Epithelial cell of proximal tubule (primary cell): ENCODE measurements around the gene UCN3. TPM values are rescaled to one million over a fixed set of nuclear protein-coding genes. Genes with fewer than 3 reads are reported as not detected.

Experiments
- DNase-seq: peaks from one replicate; pipeline ENCODE4 v3.0.0-alpha.2; 2011; ENCODE audit warnings: low read depth
- H3K4me3 ChIP-seq: 2 replicates; pipeline ENCODE4 v1.5.1; 2011; ENCODE audit warnings: low read depth, mild to moderate bottlenecking, low read length
- CTCF ChIP-seq: conservative IDR thresholded peaks from 2 replicates; pipeline ENCODE4 v1.5.1; 2012; ENCODE audit warnings: low read depth, mild to moderate bottlenecking, low read length
- total RNA-seq: library from RNA; depleted of rRNA; stranded (reverse); fragments of >200 nt; gene quantifications from 2 replicates; pipeline ENCODE4 v1.2.3, GENCODE V29; 2015

UCN3 gene
- not detected in 2 replicates for total RNA-seq

DNA sequence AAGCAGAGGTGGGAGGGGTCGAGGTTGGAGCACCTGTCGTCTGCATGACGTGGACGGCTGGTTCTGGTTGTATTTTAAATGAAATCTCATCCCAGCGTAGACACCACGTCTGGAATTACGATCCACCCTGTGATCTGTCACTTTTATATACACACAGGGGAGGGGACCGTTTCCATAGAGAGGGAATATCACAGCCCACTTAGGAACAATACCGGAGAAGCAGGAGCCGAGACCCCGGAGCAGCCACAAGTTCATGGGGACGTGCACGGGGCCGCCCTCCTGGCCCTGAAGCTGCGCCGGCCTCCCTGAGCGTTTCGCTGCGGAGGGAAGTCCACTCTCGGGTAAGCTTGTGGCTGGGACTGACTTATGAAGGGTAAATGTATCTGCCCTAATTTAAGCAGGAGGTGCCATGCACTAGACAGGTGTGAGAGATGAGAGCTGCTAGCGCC lies at the start of gene UCN3:
Gene UCN3 (plus strand): TSS at position 77 of the 449 bp plus-strand sequence. CDS start 8,755 bp downstream, outside the sequence.
- no peak for DNase-seq
- H3K4me3 ChIP-seq = peak within 1 kb of the TSS; percentile 45
- TF ChIP-seq CTCF = peak; percentile 8

DNA sequence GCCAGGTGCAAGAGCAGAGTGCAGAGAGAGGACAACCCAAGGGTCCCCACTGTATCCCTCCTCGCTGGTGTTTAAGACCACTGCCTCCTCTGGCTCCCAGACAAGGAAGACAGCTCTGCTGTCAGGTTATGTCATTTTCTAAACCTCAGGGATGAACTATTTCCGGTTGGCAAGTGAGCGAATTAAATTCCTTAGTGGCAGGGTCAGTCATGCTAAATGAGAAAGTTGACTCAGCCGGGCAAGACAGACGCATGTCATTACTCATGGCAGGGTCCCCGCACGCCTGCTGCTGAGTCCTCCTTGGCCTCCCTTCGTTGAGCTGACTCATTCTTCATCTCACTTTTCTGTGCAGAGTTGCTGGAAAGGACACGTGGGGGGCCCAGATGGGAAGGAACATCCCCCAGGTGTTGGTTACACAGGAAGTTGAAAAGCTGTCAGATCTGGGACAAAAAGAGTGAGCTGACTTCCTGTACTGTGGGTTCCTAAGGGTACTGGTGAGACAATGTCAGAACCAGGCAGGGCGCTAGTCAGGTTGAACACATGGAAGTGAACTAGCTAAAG lies 47.1 kb upstream of the UCN3 start:
- no peak for TF ChIP-seq CTCF
- no peak overlapping the region for H3K4me3 ChIP-seq
- peak; percentile 80 for DNase-seq

DNA sequence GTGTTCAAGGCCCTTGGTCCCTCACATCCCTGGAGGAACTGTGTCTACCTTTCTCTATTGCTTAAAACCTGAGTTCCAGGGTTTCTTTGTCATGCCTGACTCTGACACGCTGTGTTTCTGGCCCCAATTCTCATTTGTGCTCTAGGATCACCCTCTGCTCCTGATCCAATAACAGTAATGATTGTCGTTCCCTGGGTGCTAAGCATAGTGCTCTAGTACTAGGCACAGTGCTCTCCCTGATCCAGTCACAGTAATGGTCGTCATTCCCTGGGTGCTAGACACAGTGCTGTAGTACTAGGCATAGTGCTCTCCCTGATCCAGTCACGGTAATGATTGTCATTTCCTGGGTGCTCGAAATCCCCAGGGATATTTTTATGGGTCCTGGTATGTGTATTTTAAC lies 46.6 kb upstream of the UCN3 start:
- TF ChIP-seq CTCF = no peak
- H3K4me3 ChIP-seq = no peak overlapping the region
- no peak for DNase-seq

GRCh38 chr10:5319863-5320262 lies 44.9 kb upstream of the UCN3 start:
- H3K4me3 ChIP-seq = no peak overlapping the region
- TF ChIP-seq CTCF = no peak
- DNase-seq = no peak

- DNase-seq = no peak
- no peak overlapping the region for H3K4me3 ChIP-seq
- no peak for TF ChIP-seq CTCF
These were observed 43.5 kb upstream of the UCN3 start for GRCh38 chr10:5321273-5321672.

DNA sequence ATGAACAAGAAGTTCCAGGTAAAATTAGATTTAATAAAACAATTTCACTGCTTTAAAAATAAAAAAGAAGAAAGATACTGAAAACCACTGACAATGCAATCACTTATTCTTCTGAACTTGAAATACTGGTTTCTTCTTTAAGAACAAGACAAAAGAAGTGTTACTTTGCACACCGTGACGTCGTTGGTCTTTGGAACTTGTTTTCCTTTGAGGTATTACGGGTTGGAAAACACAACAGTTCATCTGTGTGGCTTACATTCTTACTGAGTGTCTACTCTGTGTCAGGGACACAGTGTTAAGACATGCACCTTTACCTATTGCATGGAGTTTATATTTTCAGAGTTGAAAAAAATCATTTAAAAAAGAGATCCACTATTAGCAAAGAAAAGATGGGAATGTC lies 41.3 kb upstream of the UCN3 start:
- no peak for TF ChIP-seq CTCF

GRCh38 chr10:5325076-5325475 lies 39.7 kb upstream of the UCN3 start:
- DNase-seq = no peak
- no peak for TF ChIP-seq CTCF

More for the DNA sequence above, 41.3 kb upstream of the UCN3 start:
- no peak for DNase-seq
- no peak overlapping the region for H3K4me3 ChIP-seq

More at GRCh38 chr10:5325076-5325475, 39.7 kb upstream of the UCN3 start:
- no peak overlapping the region for H3K4me3 ChIP-seq
